OCI-LY3 (cell line): Measurements from ENCODE around the gene AGRN.

Experiments used
- H2AFZ ChIP-seq: fragments of 200-600, 300-600 bp; shearing (Covaris generic); 2 replicates; pipeline ENCODE4 v1.6.0; 2014; ENCODE audit warnings: antibody characterized with exemption, low read depth, low read length
- H3K27ac ChIP-seq: fragments of 200-600, 300-600 bp; sonication (generic); 2 replicates; pipeline ENCODE4 v1.5.1; 2014; ENCODE audit warnings: mild to moderate bottlenecking, low read length, moderate library complexity, mixed read lengths
- H3K27me3 ChIP-seq: fragments of 200-600, 300-600 bp; sonication (generic); 2 replicates; pipeline ENCODE4 v1.6.1; 2014; ENCODE audit warnings: low read depth, low read length, mixed read lengths
- H3K36me3 ChIP-seq: fragments of 200-600, 300-600 bp; sonication (generic); replicated peaks from 2 replicates; pipeline ENCODE3; 2014; ENCODE audit warnings: low read depth, low read length, mixed read lengths
- H3K4me1 ChIP-seq: fragments of 300-600, 200-600 bp; sonication (generic); 2 replicates; pipeline ENCODE4 v1.6.1; 2014; ENCODE audit warnings: low read length, mixed read lengths
- H3K4me2 ChIP-seq: fragments of 200-600, 300-600 bp; sonication (generic); 2 replicates; pipeline ENCODE4 v1.6.1; 2014; ENCODE audit warnings: low read length, mixed read lengths
- H3K4me3 ChIP-seq: fragments of 300-600, 200-600 bp; sonication (generic); 2 replicates; pipeline ENCODE4 v1.5.1; 2014; ENCODE audit warnings: antibody characterized with exemption, mild to moderate bottlenecking, low read length, moderate library complexity
- H3K79me2 ChIP-seq: fragments of 300-600, 200-600 bp; shearing (Covaris generic); 2 replicates; pipeline ENCODE4 v1.6.1; 2014; ENCODE audit warnings: mild to moderate bottlenecking, low read length, mixed read lengths
- H3K9ac ChIP-seq: fragments of 300-600, 200-600 bp; shearing (Covaris generic); 2 replicates; pipeline ENCODE4 v1.6.0; 2014; ENCODE audit warnings: mild to moderate bottlenecking, low read length, moderate library complexity
- H3K9me3 ChIP-seq: fragments of 200-600, 300-600 bp; shearing (Covaris generic); 2 replicates; pipeline ENCODE4 v1.6.1; 2014; ENCODE audit warnings: low read length, mixed read lengths; ENCODE audit not compliant: insufficient read depth
- H4K20me1 ChIP-seq: fragments of 200-600, 300-600 bp; sonication (generic); 2 replicates; pipeline ENCODE4 v1.6.1; 2016; ENCODE audit warnings: low read length, mixed read lengths; ENCODE audit not compliant: insufficient read depth
- EZH2phosphoT487 ChIP-seq: fragments of 200-600 bp; shearing (Covaris generic); IDR thresholded peaks from 2 replicates; pipeline ENCODE4 v1.6.1; 2018; ENCODE audit warnings: antibody characterized with exemption, mixed run types, low read depth
- TF ChIP-seq, protein P1 (sequence below): fragments of 200-600, 300-600 bp; sonication (generic); IDR thresholded peaks from 2 replicates; pipeline ENCODE4 v1.5.1; 2014; ENCODE audit warnings: antibody characterized with exemption, low read length, low read depth

AGRN gene

DNA sequence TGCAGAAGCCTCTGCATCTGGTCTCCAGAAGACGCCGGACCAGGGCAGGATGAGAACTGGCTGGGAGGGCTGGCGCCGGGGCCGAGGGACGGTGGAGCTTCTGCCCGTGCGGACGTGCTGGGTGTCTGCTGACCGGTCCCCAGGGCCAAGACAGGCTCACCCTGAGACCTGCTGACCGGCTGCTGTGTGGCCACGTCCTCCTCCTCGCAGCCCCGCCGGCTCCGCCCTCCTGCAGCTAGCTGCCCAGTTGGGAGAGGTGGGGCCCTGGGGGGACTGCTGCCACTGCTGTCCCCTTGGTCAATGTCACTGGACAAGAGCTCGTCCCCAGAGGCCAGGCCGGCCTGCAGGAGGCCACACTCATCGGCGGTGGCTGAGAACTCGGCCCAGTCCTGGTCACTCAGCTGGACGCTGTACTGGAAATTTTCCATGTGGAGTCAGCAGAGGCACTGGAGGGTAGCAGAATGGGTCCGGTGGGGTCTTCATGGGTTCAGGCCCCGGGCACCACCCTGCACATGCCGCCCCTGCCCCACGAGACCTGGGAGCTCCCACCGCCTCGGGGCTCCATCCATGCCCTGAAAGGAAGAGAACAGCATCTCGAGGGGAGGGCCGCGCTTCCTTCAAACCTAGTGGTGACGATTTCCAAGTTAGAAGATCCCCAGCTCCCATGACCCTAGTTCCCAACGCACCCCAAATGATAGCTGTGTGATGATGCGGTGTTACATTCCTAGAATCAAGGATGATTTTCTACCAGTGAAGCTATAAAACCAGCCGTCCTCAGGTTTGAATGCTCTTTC, 39.1 kb upstream of the AGRN start:
- Histone ChIP-seq H3K4me3 (no peak overlapping the region), H3K36me3 (no peaks in the 10 kb centered on the region), H3K27me3 (no peaks in the 10 kb centered on the region), H4K20me1 (no peaks in the 10 kb centered on the region), H3K79me2 (no peaks in the 10 kb centered on the region), H2AFZ (no peak overlapping the region), H3K4me2 (no peak overlapping the region), H3K9me3 (no peaks in the 10 kb centered on the region), H3K4me1 (no peaks in the 10 kb centered on the region), H3K9ac (no peak overlapping the region), H3K27ac (no peak overlapping the region)
- TF ChIP-seq EZH2phosphoT487: no peak
- TF ChIP-seq, protein P1, sequence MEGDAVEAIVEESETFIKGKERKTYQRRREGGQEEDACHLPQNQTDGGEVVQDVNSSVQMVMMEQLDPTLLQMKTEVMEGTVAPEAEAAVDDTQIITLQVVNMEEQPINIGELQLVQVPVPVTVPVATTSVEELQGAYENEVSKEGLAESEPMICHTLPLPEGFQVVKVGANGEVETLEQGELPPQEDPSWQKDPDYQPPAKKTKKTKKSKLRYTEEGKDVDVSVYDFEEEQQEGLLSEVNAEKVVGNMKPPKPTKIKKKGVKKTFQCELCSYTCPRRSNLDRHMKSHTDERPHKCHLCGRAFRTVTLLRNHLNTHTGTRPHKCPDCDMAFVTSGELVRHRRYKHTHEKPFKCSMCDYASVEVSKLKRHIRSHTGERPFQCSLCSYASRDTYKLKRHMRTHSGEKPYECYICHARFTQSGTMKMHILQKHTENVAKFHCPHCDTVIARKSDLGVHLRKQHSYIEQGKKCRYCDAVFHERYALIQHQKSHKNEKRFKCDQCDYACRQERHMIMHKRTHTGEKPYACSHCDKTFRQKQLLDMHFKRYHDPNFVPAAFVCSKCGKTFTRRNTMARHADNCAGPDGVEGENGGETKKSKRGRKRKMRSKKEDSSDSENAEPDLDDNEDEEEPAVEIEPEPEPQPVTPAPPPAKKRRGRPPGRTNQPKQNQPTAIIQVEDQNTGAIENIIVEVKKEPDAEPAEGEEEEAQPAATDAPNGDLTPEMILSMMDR: no peak

DNA sequence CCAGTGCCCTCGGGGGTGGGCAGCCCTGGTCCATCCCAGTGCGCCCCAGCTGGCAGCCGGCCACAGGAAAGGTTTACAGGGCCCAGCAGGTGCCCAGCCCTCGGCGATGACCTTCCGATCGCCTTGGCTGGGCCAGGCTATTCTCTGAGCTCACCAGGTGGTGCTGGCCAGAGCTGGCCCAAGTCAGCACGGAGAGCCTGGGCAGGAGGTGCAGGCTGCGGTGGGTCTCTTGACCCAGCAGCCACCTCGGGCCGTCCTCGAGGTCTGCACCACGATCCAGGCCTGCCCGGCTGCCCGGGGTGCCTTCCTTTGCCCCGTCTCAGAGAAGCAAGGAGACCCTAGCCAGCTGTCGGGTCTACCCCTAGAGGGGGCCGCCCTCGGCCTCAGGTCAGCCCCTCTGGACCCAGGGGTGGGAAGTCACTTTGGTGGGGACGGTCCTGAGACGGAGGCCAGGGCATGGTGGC, 38.4 kb upstream of the AGRN start:
- Histone ChIP-seq H3K79me2 (no peaks in the 10 kb centered on the region), H3K27ac (no peak overlapping the region), H3K36me3 (no peaks in the 10 kb centered on the region), H3K4me3 (no peak overlapping the region), H4K20me1 (no peaks in the 10 kb centered on the region), H3K27me3 (no peaks in the 10 kb centered on the region), H3K4me2 (no peak overlapping the region), H3K9me3 (no peaks in the 10 kb centered on the region), H2AFZ (no peak overlapping the region), H3K4me1 (no peaks in the 10 kb centered on the region), H3K9ac (no peak overlapping the region)
- no peak for TF ChIP-seq EZH2phosphoT487

DNA sequence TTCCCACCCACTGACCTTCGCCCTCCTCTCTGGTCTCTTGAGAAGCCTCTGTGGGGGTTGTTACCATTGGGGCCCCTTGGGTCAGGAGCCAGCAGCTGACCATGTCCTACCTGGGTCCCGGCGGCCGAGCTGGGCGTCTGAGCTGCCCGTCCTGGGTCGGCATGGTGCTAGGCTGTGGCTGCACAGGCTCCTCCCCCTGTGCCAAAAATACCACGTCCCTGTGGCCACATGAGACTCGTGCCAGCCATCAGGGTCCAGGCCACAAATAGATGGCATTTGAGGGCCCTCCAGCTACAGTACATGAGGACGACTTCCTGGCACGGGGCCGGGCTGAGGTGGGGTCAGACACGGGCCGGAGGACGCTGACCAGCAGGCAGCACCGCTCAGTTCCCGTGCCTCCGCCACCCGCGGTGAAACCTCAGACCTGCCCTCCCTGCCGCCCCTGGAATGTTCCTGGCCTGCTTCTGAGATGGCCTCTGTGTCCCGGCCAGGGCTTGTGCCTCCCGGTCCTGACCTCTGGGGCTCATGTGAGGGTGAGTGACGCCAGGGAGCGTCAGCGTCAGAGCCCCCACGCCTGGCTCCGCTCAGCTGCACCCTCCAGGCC, 37.9 kb upstream of the AGRN start, which contains the start of gene PERM1:
Gene PERM1, minus strand, starts transcription at position 139 of the 604 bp plus-strand sequence. CDS start 1,064 bp downstream, outside the sequence.
- Histone ChIP-seq H3K27ac (no peak within 1 kb of the TSS), H4K20me1 (no peaks in the 10 kb centered on the region), H2AFZ (no peak within 1 kb of the TSS), H3K9me3 (no peaks in the 10 kb centered on the region), H3K79me2 (no peaks in the 10 kb centered on the region), H3K27me3 (no peaks in the 10 kb centered on the region), H3K4me3 (no peak within 1 kb of the TSS), H3K9ac (no peak within 1 kb of the TSS), H3K4me1 (no peaks in the 10 kb centered on the region), H3K4me2 (no peak within 1 kb of the TSS), H3K36me3 (no peaks in the 10 kb centered on the region)
- TF ChIP-seq, protein P1: no peak
- TF ChIP-seq EZH2phosphoT487: no peak

DNA sequence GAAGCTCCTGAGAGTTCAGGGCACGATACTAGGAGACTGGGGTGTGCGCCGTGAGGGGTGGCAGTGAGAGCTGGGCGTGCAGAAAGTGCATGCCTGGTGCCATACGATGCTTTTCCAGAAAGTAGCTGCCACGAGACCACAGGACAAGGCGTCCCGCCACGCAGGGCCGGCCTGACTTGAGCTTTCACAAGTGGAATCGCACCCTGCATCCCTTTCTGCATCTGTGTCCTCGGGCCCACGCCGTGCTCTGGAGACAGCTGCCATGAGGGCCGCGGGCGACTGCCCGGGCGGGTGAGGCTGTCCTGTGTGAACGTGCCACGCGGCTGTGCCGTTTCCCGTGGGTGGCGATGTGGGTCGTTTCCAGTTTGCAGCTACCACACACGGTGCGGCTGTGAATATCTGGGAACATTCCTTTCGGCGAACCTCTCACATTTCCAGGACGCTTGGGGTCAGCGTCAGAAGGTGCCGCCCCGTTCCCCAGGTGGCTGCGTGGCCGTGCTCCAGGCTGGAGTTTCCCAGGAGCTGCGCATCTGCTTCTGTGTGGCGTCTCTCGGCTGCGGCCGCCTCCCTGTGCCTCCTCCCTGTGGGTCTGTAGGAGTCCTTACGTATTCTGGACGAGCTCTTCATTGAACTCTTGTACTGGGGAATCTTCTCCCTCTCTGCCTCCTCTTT, 37.0 kb upstream of the AGRN start:
- Histone ChIP-seq H3K9me3 (no peaks in the 10 kb centered on the region), H3K4me3 (no peak overlapping the region), H3K27ac (no peak overlapping the region), H3K4me2 (no peak overlapping the region), H3K27me3 (no peaks in the 10 kb centered on the region), H4K20me1 (no peaks in the 10 kb centered on the region), H3K4me1 (no peaks in the 10 kb centered on the region), H3K9ac (no peak overlapping the region), H3K36me3 (no peaks in the 10 kb centered on the region), H3K79me2 (no peaks in the 10 kb centered on the region), H2AFZ (no peak overlapping the region)
- TF ChIP-seq, protein P1: no peak
- no peak for TF ChIP-seq EZH2phosphoT487
